Thymus (tissue), 11 donors: ENCODE results near the gene CD9. TPM values are rescaled to one million over a fixed set of nuclear protein-coding genes. Genes with fewer than 3 reads are reported as not detected.

Experiments
- DNase-seq, 9 donors: peaks; one replicate each; pipeline ENCODE4 v3.0.0-alpha.2; 2013; ENCODE audit warnings: low spot score in 9 of 9, low read depth in 6 of 9, missing footprints in 1 of 9
- H3K27ac ChIP-seq, 2 donors: one replicate each; pipeline ENCODE4 v1.5.1; 2013; ENCODE audit warnings: control low read depth in 1 of 2, low read depth in 1 of 2, low read length in 1 of 2, mild to moderate bottlenecking in 1 of 2, moderate library complexity in 1 of 2
- H3K27me3 ChIP-seq, 2 donors: one replicate each; pipeline ENCODE4 v1.5.1; 2013; ENCODE audit warnings: low read length in 1 of 2; ENCODE audit not compliant: control insufficient read depth in 2 of 2, insufficient read depth in 1 of 2
- H3K36me3 ChIP-seq, 2 donors: one replicate each; pipeline ENCODE4 v1.5.1; 2013; ENCODE audit warnings: low read length in 1 of 2, mild to moderate bottlenecking in 1 of 2, moderate library complexity in 1 of 2; ENCODE audit not compliant: control insufficient read depth in 2 of 2, insufficient read depth in 2 of 2
- H3K4me1 ChIP-seq, 2 donors: one replicate each; pipeline ENCODE4 v1.5.1; 2013; ENCODE audit warnings: low read length in 2 of 2; ENCODE audit not compliant: control insufficient read depth in 2 of 2, insufficient read depth in 2 of 2
- H3K4me3 ChIP-seq, 2 donors: one replicate each; pipeline ENCODE4 v1.5.1; 2013; ENCODE audit warnings: low read length in 2 of 2, control low read depth in 1 of 2, mild to moderate bottlenecking in 1 of 2
- H3K9me3 ChIP-seq, 2 donors: one replicate each; pipeline ENCODE4 v1.5.1; 2013; ENCODE audit warnings: low read length in 1 of 2, mild to moderate bottlenecking in 1 of 2; ENCODE audit not compliant: control insufficient read depth in 2 of 2, insufficient read depth in 1 of 2
- WGBS: extraction: QIAGEN DNeasy Blood & Tissue Kit; methylation state at CpG from one replicate; pipeline ENCODE4 v1.1.7; 2013; 5-methylcytosine and 5-hydroxymethylcytosine counted together
- polyA plus RNA-seq: library from polyadenylated mRNA; stranded (reverse); fragments of 200-250 nt; gene quantifications from one replicate; pipeline ENCODE4 v1.2.3, GENCODE V29; 2013
- total RNA-seq: library from RNA; stranded (reverse); fragments of 120-200 nt; gene quantifications from one replicate; pipeline ENCODE4 v1.2.4, GENCODE V29; 2013
- donor health status: healthy.

CD9 gene
- total and polyA plus RNA-seq, 2 donors: 50.0 to 198 TPM

DNA sequence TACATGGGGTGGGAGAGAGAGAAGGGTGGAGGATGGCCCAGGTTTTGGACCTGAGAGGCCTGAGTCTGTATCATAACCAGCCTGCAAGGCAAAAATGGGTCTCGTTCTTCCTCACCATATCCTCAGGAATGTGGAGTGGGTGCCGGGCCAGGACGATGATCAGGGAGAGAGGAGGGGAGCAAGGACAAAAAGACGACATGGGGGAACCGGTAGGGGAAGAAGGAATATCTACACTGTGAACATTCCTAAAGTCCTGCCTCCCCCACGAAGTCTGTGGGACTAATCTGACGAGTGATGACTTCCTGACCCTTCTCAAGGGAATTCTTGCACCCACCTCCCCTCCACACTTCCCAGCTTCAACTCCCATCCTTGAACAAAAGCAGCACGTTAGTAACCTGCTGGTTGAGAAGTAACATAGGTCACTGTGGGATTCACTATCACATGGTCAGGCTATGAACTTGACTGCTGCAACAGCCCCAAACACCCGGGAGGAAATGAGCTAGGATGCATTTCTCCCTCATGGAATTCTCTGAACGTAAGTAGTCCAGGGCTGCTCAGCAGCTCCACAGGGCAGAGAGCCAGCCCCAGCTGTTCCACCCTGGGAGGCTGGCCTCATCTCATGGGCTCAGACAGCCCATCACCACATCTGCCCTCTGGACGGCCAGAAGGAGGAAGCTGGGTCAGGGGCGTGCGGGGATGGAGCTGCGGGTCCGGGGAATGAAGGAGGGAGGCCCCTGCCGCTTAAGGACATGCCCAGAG is 38.9 kb upstream of the CD9 start:
- 81% methylated on average over 16 of the region's 16 CpGs for WGBS
- no peak overlapping the region for H3K27ac ChIP-seq
- no peak for DNase-seq
- peaks cover 0 to 8% of the 10 kb centered on the region in 2 donors for H3K4me1 ChIP-seq
- H3K27me3 ChIP-seq: no peaks in the 10 kb centered on the region
- no peak overlapping the region for H3K4me3 ChIP-seq
- no peaks in the 10 kb centered on the region for H3K36me3 ChIP-seq
- H3K9me3 ChIP-seq: no peaks in the 10 kb centered on the region

DNA sequence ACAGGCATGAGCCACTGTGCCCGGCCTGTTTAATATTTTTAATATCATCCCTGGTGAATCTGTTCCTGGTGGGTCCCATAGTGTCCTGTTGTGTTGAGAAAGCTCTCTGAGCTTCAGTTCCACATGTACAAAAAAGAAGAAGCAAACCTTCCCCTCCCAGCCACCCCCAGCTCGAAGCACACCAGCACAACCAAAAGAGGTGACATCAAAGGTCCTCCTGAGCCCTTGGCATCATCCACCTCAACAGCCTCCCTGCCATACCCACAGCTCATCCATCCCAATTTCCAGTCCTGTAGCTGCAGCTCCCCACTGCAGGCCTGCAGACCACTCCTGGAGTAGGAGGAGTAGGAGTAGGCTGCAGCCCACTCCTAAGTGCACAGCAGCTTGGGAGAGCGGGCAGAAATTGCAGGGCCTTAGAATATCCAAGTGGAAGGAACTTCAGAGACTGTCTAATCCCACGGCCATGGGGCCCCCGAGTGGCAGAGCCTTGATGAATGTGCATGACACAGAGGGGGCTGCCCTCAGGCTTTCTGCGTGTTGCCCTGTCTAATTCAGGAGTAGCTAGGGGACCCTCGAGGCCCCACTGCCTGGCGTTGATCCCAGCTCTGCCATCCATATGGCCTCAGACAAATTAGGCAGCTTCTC is 36.7 kb upstream of the CD9 start:
- WGBS: 92% methylated on average over 8 of the region's 8 CpGs
- no peak overlapping the region for H3K27ac ChIP-seq
- H3K27me3 ChIP-seq: peaks cover 0 to 4% of the 10 kb centered on the region in 2 donors
- H3K4me3 ChIP-seq: no peak overlapping the region
- no peaks in the 10 kb centered on the region for H3K9me3 ChIP-seq
- DNase-seq: no peak
- no peaks in the 10 kb centered on the region for H3K36me3 ChIP-seq
- peaks cover 3 to 12% of the 10 kb centered on the region in 2 donors for H3K4me1 ChIP-seq

DNA sequence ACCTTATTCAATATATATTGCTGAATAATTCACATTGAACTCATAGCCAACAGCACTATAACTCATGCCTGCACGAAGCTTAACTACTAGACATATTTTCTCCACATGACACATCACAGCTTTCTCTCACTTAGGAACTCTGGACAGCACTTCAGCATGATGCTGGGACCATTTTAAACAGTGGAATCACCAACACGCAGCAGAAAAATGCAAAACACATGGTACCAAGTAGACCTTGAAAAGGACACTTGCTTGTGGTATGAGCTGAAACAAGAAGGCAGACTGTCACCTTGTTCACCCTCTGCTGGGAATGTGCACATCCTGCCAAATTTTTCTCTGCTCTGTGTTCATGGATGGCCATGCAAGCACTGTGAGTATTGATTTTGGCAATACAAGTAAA is 34.8 kb upstream of the CD9 start:
- H3K27me3 ChIP-seq: peaks cover 0 to 4% of the 10 kb centered on the region in 2 donors
- DNase-seq: no peak
- H3K9me3 ChIP-seq: no peaks in the 10 kb centered on the region
- H3K27ac ChIP-seq: no peak overlapping the region
- H3K36me3 ChIP-seq: no peaks in the 10 kb centered on the region
- H3K4me1 ChIP-seq: peaks cover 8 to 14% of the 10 kb centered on the region in 2 donors
- WGBS: 97% methylated on average over 2 of the region's 2 CpGs
- H3K4me3 ChIP-seq: no peak overlapping the region

DNA sequence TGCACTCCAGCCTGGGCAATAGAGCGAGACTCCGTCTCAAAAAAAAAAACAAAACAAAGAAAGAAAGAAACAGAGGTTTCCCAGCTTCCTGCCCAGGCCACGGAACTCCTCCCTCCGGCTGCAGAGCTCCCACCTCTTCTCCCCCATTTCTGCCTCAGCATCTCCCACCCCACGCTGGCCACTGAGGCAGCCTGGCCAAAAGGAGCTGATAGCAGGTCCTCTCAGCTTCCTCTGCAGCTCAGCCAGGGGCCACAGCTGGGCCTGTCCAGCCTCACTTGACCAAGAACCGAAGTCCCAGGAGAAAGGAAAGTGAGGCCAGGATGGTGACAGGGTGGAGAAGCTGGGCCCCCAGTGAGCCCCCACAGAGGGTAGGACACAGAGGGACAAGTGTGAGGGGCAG is 33.4 kb upstream of the CD9 start:
- no peaks in the 10 kb centered on the region for H3K36me3 ChIP-seq
- no peak overlapping the region for H3K27ac ChIP-seq
- peaks cover 8 to 14% of the 10 kb centered on the region in 2 donors for H3K4me1 ChIP-seq
- no peak overlapping the region for H3K4me3 ChIP-seq
- 67% methylated on average over 6 of the region's 6 CpGs for WGBS
- no peaks in the 10 kb centered on the region for H3K9me3 ChIP-seq
- peaks cover 0 to 4% of the 10 kb centered on the region in 2 donors for H3K27me3 ChIP-seq
- no peak for DNase-seq

DNA sequence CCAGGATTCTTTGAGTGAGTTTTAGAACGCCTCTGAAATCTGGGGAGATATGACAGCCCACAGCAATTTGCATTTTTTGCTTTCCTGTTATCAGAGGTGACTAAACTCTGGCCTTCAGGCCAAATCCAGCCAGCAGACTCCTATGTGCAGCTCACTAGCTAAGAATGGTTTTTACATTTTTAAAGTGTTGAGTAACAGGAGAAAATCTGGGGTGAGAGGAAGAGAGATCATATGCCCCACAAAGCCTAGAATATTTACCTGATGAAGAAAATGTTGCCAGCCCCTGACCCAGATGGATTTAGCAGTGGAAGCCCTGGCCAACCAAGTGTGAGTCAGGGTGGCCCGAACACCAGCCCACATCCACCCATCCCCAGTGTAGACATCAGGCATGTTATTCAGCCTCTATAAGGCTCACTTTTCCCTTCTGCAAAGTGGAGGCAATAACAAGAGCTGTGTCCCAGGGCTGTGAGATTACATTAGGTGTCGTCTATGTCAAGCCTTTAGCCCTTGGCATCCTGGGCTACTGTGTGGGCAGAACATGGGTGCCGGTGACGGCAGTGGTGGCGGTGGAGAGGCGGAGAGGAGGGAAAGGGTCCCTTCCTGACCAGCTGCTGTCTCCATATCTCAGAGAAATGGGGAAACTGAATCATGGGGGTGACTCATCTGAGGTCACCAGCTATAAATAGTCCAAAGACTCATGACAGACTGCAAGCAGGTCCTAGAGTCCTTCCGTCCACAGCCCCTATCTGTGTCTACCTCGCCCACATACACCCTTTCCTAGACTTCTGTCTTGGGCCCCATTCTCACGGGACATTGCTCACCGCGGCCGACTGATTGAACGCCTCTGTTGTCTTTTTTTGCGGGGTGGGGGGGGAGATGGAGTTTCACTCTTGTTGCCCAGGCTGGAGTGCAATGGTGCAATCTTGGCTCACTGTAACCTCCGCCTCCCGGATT is 32.6 kb upstream of the CD9 start:
- H3K36me3 ChIP-seq: no peaks in the 10 kb centered on the region
- no peak overlapping the region for H3K27ac ChIP-seq
- H3K4me1 ChIP-seq: peaks cover 8 to 14% of the 10 kb centered on the region in 2 donors
- WGBS: 52% methylated on average over 17 of the region's 17 CpGs
- DNase-seq: peak in 1 of 9 donors; percentile 33
- H3K4me3 ChIP-seq: no peak overlapping the region
- no peaks in the 10 kb centered on the region for H3K9me3 ChIP-seq
- H3K27me3 ChIP-seq: peaks cover 0 to 4% of the 10 kb centered on the region in 2 donors

DNA sequence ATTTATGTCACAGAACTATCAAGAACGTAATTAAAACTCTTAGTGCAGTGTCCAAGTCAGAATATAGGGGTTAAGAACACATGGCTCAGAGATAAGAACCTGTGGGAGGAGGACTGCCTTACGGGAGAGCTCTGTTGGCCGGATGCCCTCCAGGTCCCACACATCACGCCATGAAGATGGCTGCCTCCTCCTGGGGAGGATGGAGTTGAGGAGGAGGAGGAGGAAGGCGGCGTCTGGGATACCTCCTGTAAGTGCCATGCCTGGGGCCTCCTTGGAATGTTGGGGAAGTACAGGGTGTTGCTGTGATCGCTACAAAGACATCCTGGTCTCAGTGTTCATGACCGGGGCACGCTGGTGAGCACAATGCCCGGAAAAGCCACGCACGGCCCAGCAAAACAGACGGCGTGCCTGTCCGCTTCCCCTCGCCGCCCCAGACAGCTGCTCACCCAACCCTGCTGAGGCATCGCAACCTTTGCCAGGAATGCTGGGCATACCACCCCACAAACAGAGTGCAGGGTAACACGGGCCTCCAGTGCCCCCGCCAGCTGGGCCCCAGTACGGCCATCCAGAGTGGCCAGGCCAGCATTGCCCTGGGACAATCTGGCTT is 28.7 kb upstream of the CD9 start:
- Histone ChIP-seq H3K27me3 (peaks cover 0 to 4% of the 10 kb centered on the region in 2 donors), H3K4me1 (peaks cover 8 to 14% of the 10 kb centered on the region in 2 donors), H3K27ac (peak overlapping the region in 1 of 2 donors; percentile 27), H3K9me3 (no peaks in the 10 kb centered on the region), H3K4me3 (no peak overlapping the region), H3K36me3 (no peaks in the 10 kb centered on the region)
- 94% methylated on average over 21 of the region's 21 CpGs for WGBS
- DNase-seq: no peak

DNA sequence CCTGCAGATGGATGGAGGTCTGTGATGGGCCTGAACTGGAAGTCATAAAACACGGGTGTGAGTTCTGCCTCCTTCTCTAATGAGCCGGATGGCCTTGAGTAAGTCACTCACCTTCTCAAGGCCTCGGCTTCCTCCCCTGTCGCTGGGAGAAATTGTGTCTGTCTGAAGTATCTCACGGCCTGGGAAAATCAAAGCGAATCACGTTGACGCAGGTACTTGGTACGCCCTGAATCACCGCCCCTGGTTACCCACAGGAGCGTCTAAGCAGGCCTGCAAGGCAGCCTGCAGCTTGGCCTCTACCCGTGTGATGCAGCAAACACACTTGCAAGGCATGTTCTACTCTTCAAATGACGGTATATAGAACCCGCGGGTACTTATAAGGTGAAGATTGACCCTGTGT is 28.1 kb upstream of the CD9 start:
- 99% methylated on average over 15 of the region's 15 CpGs for WGBS
- Histone ChIP-seq H3K27ac (peak overlapping the region in 1 of 2 donors; percentile 27), H3K4me1 (peaks cover 8 to 14% of the 10 kb centered on the region in 2 donors), H3K27me3 (peaks cover 0 to 4% of the 10 kb centered on the region in 2 donors), H3K4me3 (no peak overlapping the region), H3K36me3 (no peaks in the 10 kb centered on the region), H3K9me3 (no peaks in the 10 kb centered on the region)
- DNase-seq: no peak

DNA sequence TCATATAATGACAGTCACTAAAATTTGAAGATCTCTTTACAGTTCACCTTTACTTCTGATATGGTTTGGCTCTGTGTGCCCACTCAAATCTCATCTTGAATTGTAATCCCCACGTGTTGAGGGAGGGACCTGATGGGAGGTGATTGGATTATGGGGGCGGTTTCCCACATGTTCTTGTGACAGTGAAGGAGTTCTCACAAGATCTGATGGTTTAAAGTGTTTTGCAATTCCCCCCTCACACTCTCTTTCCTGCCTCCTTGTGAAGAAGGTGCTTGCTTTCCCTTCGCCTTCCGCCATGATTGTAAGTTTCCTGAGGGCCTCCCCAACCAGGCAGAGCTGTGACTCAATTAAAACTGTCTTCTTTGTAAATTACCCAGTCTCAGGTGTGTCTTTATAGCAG is 27.3 kb upstream of the CD9 start:
- 87% methylated on average over 4 of the region's 4 CpGs for WGBS

More for the DNA sequence above, 27.3 kb upstream of the CD9 start:
- Histone ChIP-seq H3K9me3 (no peaks in the 10 kb centered on the region), H3K36me3 (no peaks in the 10 kb centered on the region), H3K4me1 (peaks cover 10 to 12% of the 10 kb centered on the region in 2 donors), H3K4me3 (no peak overlapping the region), H3K27ac (no peak overlapping the region), H3K27me3 (peaks cover 0 to 2% of the 10 kb centered on the region in 2 donors)
- no peak for DNase-seq
